Fibroblast of skin of back (primary cell): Measurements from ENCODE around the gene SHC1.

Experiments
- DNase-seq: peaks from one replicate; pipeline ENCODE4 v3.0.0-alpha.2; 2013

SHC1 gene

GRCh38 chr1:155008015-155008941 lies 37.7 kb upstream of the SHC1 start:
- no peak for DNase-seq

GRCh38 chr1:155007251-155007828 lies 36.8 kb upstream of the SHC1 start:
- DNase-seq: no peak

- DNase-seq: peak; percentile 44
These were observed 36.1 kb upstream of the SHC1 start for GRCh38 chr1:155006601-155007101.

GRCh38 chr1:155005076-155006011 lies 34.8 kb upstream of the SHC1 start:
- DNase-seq: no peak

GRCh38 chr1:155004352-155005075 lies 34.0 kb upstream of the SHC1 start:
- DNase-seq: no peak

- DNase-seq: peak; percentile 59
These were observed 33.3 kb upstream of the SHC1 start for GRCh38 chr1:155003766-155004351.

- peak; percentile 20 for DNase-seq
These were observed 32.7 kb upstream of the SHC1 start for GRCh38 chr1:155003227-155003765.

- DNase-seq: peak; percentile 19
These were observed 32.1 kb upstream of the SHC1 start, which contains the start of gene ZBTB7B for GRCh38 chr1:155002464-155003226. ZBTB7B (plus strand) TSS chr1:155002802; CDS start chr1:155014661, 11,859 bp downstream.

GRCh38 chr1:155001675-155002463 lies 31.3 kb upstream of the SHC1 start:
- peak; percentile 99 for DNase-seq

- DNase-seq: no peak
These were observed 30.8 kb upstream of the SHC1 start for GRCh38 chr1:155001425-155001674.

- peak; percentile 89 for DNase-seq
These were observed 30.3 kb upstream of the SHC1 start for GRCh38 chr1:155000726-155001424.

- no peak for DNase-seq
These were observed 29.8 kb upstream of the SHC1 start for GRCh38 chr1:155000411-155000725.

GRCh38 chr1:154999571-155000410 lies 29.2 kb upstream of the SHC1 start:
- no peak for DNase-seq

- peak; percentile 78 for DNase-seq
These were observed 28.4 kb upstream of the SHC1 start for GRCh38 chr1:154998818-154999570.

GRCh38 chr1:154998201-154998780 lies 27.7 kb upstream of the SHC1 start:
- DNase-seq: no peak

- no peak for DNase-seq
These were observed 26.6 kb upstream of the SHC1 start for GRCh38 chr1:154996966-154997701.
